ENCODE measurements around the gene RHOJ. TPM values are rescaled to one million over a fixed set of nuclear protein-coding genes. Genes with fewer than 3 reads are reported as not detected.
A peak's percentile ranks its signal among the peaks of the same experiment; 100 is the strongest.

The RHOJ gene
- polyA plus RNA-seq, 5 donors, result 45.1 to 66.8 (median 60.0) TPM

DNA sequence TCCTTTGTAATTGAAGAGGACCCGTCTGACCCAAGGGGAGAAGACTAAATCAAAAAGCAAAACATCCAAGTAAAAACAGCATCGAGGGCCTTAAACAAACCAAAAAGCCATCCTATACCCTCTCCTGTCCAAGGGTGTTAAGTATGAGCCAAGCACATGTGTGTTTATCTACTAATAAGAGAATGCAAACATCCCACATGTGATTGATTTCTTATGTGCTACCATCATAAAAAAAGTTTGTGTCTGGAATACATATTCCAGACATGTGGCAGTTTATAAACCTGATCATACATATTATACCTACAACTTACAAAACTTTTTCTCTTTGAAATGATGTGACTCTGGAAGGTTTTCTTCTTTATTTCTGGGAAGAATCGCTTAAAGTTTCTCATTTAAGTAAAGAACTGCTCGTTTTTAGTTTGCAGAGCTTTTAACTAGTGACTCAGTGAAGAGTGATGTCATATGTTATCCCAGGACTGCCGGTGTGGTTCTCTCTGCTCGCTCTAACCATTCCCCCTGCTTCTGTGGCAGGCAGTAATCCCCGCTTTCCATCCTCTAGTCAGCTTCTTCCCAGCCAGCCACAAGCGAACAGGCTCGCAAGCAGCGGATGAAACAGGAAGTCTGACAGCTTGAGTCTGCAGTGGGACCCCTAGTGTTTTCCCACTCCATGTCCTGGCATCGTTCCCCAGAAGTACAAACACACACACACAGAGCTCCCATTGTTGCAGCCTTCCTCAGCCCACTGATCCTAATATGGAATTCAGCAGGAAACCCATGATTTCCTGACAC is 431 bp upstream of the RHOJ start:
- DNase-seq, result peak; percentile 90 to 92

DNA sequence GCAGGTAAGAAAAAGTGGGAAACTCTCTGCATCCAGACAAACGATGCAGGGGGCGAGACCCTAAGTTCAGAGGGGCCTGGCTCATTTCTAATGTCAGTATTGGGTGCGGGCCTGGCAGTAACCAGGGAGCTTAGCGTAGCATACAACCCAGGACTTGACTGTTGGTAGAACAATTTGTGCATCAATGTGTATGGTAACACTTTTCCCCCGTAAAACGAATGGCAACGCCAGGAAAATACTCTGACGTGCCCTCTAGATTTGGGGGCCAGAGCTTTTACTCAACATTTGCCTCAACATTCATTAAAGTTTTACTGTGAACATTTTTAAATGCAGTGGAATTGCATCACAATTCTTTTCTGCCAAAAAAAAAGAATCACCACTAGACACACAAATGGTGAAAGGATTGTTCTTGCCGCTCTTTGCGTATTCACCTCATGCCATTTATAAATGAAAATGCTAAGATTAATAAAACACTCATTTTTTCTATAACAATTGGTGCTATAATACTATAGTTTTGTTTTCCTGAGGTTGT is 867 bp downstream of the RHOJ start:
- peak in 1 of 2 donors; percentile 51 for DNase-seq

DNA sequence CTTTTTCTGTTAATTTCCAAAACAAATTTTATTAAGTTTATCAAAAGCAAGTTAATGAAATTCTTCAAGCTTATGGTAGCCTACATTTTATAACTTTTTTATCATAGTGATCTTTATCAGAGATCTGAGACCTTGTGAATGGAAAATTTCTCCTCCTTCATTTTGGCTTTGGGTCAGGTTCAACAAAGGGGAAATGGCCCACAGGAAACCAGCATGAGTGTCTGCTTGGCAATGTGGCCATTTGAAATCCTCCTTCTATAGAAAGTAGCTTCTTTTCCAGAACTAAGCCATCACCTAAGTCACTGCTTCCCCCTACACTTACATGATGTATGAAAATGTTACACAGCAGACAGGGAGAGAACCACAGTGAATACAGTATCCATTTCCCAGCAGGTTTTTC is 1.6 kb downstream of the RHOJ start:
- DNase-seq, result no peak

DNA sequence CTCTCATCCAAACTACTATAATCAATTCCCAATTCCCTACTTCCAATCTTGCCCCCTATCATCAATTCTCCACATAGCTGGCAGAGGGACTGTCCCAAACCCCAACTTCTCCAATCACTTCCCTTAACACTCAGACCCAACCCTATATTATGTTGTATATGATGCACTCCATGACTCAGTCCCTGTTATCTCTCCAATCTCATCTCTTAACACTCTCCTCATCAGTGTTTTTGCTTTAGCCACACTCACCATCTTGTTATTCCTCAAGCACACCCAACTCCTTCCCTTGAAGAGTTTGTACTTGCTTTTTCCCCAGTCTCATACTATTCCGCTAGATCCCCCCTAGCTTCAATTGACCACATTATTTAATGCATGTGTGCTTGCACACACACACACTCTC is 4.9 kb downstream of the RHOJ start:
- no peak for DNase-seq

DNA sequence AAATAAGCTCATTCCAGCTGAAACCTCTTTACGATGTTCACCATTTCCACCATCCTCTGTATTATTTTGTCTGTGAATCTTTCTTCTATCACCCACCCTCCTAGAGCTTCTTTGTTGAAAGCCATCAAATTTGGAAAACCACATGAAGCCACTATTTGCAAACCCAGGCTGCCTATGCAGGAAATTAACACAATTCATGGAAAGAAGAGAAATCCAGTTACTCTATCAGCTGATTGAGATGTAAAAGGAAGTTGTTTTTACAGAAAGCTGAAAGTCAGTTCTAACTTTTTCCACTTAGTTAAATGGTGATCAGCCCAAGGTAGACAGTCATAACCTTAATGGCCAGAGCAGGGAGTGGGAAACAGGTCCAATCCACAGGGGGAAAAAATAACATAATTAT is 6.6 kb downstream of the RHOJ start:
- DNase-seq, result no peak

DNA sequence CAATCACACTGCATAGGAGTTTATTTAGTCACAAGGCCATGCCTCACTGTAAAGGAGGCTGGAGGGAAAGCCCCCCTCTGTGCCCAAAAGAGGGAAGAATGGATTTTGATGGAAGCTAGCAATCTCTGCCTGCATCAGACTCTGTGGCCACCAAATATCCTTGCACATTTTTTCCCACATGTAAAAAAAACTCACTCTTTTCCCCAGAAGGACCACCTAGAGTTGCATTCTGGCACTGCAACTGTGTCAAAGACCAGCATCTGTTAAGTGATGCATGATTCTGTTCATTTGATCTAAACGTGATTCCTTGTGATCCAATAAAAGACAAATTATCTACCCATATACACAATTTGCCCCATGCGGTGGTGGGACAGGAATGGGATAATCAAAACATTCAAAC is 8.0 kb downstream of the RHOJ start:
- no peak for DNase-seq

DNA sequence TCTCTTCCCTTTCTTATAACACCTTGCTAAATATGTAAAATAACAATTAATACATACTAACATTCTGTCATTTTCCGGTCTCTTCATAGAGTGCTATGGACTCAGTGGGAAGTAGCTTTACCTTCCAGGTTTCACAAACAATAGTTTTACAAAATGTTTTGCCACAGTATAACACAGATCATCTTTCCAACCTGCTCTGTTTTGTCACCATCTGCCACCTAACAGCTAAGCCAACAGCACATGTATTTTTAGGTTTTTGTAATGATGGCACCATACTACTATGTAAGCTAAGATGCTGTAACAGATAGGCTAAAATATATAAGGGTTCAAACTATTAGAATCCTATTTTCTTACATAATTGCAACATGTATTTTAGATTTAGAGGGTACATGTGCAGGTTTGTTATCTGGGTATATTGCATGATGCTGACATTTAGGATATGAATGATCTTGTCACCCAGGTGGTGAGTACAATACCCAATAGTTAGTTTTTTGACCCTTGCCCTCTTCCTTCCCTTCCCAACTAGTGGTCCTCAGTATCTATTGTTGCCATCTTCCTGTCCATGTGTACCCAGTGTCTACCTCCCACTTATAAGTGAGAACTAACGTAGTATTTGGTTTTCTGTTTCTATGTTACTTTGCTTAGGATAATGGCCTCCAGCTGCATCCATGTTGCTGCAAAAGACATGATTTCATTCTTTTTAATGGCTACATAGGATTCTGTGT is 8.7 kb downstream of the RHOJ start:
- no peak for DNase-seq

DNA sequence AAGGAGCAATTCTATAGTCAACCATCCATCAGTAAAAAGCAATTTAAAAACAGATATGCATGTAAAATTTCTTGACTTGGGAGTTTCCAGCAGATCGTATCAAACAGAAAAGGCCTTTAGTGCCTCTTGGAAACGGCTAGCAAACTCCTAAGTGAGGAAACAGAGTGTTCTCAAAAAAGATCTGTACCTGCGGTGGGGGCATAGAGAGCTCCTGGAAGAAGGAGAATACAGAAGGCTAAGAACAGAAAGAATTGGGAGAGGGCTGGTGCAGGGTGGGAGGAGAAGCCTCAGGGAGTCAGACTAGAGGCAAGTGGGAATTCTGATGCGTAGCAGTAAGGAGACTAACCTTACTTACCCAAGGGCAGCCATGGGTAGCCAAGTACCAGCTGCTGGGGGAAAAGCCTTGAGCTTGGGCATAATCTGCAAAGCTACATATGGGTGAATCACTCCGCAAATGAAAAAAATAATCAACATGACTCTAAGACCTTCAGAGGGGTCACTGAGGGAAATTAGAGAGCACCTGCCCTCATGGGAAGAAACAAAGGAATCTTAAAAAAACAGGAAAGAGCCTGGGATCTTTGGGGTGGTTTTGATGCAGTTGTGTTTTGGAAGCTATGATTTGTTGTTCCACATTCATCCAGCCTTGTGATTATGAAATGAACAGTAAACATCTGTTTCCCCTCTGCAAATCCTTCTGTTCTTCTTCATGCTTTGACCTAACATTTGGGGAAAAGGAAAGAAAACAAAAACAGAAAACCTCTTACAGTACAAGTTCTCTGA is 10.4 kb downstream of the RHOJ start:
- no peak for DNase-seq

DNA sequence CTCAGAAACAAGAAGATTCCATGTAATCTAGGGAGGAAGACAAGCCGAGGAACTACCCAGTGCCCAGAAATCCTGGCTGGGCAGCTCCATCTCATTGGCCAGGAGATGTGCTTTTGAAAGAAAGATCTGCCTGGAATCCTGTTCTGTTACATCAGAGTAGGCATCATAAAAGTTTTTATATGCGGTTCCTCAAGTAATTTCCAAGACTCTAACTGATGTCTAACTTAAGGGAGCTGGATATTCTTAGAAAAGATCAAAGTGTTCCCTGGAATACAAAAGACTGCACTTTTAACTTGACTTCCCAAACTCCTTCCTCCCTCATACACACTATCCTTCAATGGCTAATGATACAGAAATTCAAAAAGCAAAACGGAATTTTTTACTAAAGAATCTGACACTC is 16.3 kb downstream of the RHOJ start:
- no peak for DNase-seq

DNA sequence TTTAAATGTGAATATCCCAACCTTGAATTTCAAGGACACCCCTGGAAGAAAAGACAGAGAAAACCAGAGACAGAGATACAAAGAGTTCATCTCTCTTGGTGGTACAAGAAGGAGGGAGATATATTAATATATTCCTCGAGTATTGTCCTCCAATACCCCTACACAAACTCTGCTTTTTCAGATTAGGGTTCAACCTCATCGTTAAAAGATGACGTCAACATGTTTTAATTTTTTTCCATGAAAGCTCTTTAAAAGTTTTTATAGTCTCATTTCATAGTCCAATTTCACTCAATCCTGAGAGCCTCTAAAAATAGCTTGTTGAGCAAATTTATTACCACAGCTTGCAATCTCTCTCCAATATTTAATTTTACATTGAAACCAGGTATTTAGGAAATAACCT is 19.4 kb downstream of the RHOJ start:
- no peak for DNase-seq

DNA sequence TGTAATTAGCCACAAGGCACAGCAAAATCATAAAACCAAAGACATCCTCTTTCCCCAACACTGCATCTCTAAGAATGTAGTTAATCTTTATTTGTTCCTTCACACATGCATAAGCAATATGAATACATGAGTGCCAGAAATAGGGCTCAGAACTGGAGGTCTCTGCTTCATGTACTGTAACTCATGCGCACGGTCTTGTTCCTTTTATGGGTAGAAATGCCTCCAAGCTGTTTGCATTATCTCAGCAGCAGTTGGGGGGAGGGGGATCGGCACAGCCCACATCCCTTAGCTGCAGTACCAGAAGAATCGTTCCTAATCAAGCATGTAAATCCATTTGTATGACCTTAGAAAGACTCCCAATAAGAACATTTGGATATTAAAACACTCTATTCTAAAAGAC is 20.0 kb downstream of the RHOJ start:
- no peak for DNase-seq

DNA sequence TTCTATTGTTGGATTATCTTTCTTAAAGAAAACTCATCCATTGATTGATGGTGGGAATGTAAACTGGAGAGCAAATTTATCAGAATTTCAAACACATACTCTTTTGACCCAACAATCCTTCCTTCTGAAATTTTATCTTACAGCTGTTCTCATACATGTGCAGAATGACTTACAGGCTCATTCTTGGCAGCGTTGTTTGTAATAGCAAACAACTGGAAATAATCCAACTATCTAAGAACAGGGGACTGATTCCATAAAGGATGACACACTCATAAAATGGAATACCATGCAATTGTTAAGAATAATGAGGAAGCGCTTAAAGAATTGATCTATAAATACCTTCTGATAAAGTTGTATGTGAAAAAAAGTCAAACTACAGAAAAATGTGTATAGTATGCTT is 24.0 kb downstream of the RHOJ start:
- DNase-seq, result no peak

DNA sequence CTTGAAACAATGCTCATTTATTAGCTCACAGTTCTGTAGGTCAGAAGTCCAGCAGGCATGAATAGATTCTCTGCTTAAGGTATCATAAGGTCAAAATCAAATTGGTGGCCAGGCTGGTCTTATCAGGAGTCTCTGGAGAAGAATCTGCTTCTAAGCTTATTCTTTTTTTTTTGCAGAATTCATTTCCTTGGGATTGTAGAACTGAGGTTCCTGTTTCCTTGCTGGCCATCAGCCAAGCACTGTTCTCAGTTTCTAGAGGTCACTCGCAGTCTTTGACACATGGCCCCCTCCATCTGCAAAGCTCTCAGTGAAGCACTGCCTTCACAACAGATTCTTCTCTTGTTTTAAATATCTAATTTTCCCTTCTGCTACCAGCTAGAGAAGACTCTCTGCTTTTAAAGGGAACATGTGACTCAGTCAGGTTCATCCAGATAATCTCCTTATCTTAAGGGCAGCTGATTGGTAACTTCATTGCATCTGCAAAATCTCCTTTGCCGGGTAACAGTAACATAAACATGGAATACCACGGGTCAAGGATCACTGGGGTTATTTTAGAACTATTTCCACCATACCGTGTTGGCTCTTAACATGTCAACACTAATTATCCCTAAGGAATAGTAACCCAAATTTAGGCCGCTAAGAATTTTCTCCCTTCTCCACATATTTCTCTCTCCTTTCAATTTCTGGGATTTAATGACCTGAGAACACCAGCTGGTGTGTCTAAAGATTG is 25.3 kb downstream of the RHOJ start:
- no peak for DNase-seq

DNA sequence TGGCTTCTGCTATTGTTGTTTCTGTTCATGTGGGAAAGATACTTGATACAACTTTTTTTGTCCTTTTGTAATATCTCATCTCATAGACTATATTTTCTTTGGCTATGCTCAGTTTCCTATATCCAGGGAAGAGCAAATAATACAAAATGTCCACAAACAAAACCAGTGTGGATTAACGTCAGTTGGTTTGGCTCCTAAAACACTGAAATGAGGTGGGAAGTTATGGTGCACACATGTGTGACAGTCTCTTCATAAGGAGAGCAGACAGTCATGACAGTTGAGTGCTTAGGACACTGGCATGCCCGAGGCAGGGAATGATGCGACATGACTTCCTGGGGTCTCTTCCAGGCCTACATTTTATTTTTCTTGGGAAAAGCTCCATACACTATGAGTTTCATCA is 27.5 kb downstream of the RHOJ start:
- peak; percentile 63 to 75 for DNase-seq

DNA sequence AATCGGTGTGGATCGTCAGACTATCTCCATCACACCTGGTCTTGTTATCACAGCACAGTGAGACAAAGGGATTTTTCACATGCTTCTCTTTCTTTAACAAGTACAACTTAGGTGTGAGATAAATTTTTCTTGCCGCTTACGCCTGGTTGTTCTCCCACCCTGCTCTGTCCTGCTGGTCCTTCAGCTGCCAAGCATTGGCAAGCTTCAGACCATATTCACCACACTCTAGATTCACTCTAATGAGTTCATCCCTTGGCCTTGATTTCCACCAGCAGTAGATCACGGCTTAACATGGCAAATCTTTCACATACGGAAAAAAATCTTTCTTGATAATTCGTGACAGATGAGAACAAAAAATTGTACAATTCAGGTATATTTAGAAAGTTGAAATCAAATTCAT is 33.5 kb downstream of the RHOJ start:
- no peak for DNase-seq

DNA sequence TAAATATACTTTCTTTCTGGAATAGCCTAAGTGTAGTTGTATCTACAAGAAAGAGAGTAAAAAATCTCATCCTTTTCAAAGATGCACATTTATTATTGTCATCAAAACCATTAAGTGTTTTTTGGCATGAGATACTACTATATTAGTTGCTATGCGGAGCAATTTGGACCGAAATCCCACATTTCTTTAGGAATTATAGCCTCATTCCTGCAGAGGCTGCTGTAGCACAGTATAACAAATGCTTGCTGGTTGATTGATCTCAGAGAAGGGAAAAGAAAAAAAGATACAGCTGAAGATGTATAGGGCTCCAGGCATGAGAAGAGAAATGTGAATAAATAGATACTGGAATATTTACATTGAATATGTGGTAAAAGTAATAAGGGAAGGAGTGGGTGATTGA is 36.0 kb downstream of the RHOJ start:
- no peak for DNase-seq

DNA sequence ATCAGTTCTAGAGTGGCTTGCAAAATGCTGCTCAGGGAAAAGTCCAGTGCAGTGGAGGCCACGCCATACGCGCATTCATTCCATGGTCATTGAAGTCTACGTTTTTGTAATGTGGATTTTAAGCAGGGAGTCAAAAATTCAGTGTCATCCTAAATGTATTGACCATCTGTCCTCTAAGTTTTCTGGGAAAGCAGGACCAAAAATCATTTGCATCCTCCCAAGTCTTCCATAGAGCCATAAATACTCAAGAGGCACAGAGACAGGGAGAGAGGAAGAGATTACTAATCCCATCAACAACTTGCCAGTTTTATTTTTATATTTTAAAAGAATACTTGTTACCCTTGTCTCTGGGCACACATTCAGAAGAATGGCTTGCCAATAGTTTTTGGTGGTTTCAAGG is 36.9 kb downstream of the RHOJ start:
- no peak for DNase-seq

DNA sequence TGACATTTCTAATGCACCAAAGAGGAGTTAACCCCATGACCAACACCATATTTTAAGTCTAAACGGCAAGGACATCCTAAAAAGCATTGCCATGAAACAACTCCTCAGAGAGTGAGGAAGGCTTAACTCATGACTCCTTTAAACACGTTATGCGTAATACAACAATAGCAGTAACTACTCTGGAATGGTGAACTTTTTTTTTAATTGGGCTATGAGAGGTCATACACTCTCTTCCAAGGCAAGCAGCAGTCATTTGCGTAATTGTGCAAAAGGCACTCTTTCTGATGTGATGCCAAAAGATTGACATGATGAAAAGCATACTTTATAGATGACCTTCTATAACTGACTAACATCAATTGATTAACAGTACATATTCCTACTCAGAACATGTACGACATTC is 39.4 kb downstream of the RHOJ start:
- no peak for DNase-seq

DNA sequence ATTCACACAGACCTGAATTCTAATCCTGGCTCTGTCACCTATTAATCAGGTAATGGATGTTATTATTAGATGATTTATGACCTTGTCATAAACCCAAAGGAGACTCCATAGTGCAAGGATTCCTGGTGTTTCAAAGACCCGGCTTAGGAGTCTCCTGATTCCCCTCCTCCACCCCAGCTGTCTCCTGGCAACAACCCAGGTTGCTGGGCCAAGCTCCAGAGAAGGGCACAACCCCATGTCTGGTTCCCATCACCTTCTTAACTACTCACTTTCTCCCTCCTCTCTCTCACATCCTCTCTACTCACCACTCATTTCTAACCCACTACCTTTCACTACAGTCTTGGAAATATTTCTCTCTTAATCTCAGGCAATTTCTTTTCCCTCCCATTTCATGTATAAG is 41.6 kb downstream of the RHOJ start:
- DNase-seq, result no peak

DNA sequence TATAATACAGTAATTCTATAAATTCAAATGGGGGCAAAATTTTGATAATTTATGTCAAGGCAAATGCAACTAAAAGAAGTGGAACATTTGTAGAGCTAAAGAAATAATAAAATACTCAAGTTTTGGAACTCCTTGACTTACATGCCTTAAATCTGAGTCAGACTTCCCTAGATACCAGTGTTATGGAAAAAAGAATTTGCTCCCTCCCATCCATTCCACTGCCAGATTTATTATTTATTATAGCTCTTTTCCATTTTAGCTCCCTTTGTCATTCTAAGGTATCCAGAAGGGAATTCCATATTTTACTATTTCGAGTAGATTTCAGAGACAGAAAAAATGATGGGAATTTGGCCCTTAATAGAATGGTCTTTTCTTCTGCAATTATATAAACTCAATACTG is 44.0 kb downstream of the RHOJ start:
- no peak for DNase-seq

DNA sequence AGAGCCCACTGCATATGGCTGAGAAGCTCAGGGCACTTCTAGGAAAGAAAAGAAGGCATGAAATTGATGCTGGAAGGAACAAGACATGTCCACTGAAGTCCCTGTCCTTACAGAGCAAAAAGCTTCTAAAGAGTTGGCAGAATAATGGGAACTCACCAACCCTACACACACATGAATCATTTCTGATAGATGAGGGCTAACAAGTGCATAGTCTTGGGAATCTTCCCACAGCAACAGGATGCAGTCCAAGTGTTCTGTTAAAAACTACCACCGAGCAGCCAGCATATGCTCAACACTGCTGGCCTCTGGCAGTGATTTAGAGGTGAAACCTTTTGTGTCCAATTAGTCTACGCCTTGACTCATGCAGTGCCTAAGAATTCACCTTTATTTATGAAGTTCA is 44.8 kb downstream of the RHOJ start:
- DNase-seq, result no peak

DNA sequence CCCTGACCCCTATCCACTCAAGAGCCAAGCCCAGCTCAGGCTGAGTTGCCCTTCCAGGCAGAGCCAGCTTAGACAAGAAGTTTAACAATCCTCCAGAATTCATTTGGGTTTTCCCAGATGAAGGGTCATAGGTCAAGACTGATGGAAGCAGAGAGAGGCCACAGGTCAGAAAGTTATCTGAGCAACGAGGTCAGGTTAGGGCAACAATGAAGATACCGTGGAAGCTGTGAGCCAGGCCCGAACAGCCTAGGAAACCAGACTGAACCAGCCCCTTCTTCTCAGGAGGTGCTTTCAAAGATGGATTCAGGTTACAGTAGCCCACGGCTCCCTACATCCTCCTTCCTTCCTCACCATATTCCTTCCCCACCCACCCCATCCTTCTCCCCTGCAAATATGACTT is 53.1 kb downstream of the RHOJ start:
- DNase-seq, result no peak
